Measurements from ENCODE around the gene DUSP8.
"Not testable (repeated sequence)": the region's sequence is repeated elsewhere in the genome, so short reads cannot be mapped to it uniquely, and the experiment has no call there.

The DUSP8 gene

DNA sequence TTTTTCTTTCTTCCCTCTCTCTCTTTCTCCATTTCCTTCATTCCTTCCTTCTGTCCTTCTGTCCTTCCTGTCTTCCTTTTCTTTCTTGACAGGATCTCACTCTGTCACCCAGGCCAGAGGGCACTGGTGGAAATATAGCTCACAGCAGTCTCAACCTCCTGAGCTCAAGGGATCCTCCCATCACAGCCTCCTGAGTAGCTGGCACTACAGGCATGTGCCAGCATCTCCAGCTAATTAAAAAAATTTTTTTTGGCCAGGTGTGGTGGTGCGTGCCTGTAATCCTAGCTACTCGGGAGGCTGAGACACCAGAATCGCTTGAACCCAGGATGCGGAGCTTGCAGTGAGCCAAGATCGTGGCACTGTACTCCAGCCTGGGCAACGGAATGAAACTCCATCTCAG lies 4.8 kb upstream of the DUSP8 start:
- Histone ChIP-seq H3K9ac (ENCODE audit: low read length) (no peak overlapping the region), H3K27me3 (ENCODE audit: low read length) (no peaks in the 10 kb centered on the region), H3K27ac (ENCODE audit: low read depth, low read length) (no peak overlapping the region), H3K9me3 (ENCODE audit: insufficient read depth, low read length) (no peaks in the 10 kb centered on the region), H3K79me2 (ENCODE audit: insufficient read depth, low read length) (no peaks in the 10 kb centered on the region), H3K4me3 (ENCODE audit: insufficient read depth, low read length, poor library complexity, severe bottlenecking) (no peak overlapping the region), H4K20me1 (ENCODE audit: low read depth, low read length) (no peaks in the 10 kb centered on the region), H3F3A (ENCODE audit: insufficient read depth) (no peaks in the 10 kb centered on the region), H3K4me2 (ENCODE audit: low read depth, low read length, poor library complexity, severe bottlenecking) (no peak overlapping the region), H2AFZ (ENCODE audit: low read depth, low read length, severe bottlenecking) (no peak overlapping the region), H3K9me2 (replicated peaks; ENCODE audit: insufficient read depth, low read length) (no peaks in the 10 kb centered on the region), H3K36me3 (ENCODE audit: low read length) (no peaks in the 10 kb centered on the region)
- TF ChIP-seq EZH2phosphoT487 (conservative IDR thresholded peaks at IDR 0.05; ENCODE audit: low read length), result no peak
- TF ChIP-seq, protein P1, sequence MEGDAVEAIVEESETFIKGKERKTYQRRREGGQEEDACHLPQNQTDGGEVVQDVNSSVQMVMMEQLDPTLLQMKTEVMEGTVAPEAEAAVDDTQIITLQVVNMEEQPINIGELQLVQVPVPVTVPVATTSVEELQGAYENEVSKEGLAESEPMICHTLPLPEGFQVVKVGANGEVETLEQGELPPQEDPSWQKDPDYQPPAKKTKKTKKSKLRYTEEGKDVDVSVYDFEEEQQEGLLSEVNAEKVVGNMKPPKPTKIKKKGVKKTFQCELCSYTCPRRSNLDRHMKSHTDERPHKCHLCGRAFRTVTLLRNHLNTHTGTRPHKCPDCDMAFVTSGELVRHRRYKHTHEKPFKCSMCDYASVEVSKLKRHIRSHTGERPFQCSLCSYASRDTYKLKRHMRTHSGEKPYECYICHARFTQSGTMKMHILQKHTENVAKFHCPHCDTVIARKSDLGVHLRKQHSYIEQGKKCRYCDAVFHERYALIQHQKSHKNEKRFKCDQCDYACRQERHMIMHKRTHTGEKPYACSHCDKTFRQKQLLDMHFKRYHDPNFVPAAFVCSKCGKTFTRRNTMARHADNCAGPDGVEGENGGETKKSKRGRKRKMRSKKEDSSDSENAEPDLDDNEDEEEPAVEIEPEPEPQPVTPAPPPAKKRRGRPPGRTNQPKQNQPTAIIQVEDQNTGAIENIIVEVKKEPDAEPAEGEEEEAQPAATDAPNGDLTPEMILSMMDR (IDR thresholded peaks at IDR 0.05; ENCODE audit: insufficient read depth, low read length, poor library complexity, severe bottlenecking), result no peak

DNA sequence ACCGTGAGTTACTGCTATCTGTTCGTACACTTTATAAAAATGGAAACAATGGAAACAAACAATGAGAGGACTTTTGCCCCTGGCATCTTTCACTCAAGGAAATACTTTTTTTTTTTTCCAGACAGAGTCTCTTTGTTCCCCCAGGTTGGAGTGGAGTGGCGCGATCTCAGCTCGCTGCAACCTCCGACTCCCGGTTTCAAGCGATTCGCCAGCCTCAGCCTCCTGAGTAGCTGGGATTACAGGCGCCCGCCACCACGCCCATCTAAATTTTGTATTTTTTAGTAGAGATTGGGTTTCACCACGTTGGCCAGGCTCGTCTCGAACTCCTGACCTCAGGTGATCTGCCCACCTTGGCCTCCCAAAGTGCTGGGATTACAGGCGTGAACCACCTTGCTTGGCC lies 3.7 kb upstream of the DUSP8 start:
- not testable (repeated sequence) for H3K9ac ChIP-seq (ENCODE audit: low read length); H3K36me3 ChIP-seq (ENCODE audit: low read length); H3K4me3 ChIP-seq (ENCODE audit: insufficient read depth, low read length, poor library complexity, severe bottlenecking); H3K79me2 ChIP-seq (ENCODE audit: insufficient read depth, low read length); H2AFZ ChIP-seq (ENCODE audit: low read depth, low read length, severe bottlenecking); H4K20me1 ChIP-seq (ENCODE audit: low read depth, low read length); H3F3A ChIP-seq (ENCODE audit: insufficient read depth); H3K4me2 ChIP-seq (ENCODE audit: low read depth, low read length, poor library complexity, severe bottlenecking); H3K9me2 ChIP-seq (replicated peaks; ENCODE audit: insufficient read depth, low read length); H3K27me3 ChIP-seq (ENCODE audit: low read length); H3K27ac ChIP-seq (ENCODE audit: low read depth, low read length); H3K9me3 ChIP-seq (ENCODE audit: insufficient read depth, low read length)

DNA sequence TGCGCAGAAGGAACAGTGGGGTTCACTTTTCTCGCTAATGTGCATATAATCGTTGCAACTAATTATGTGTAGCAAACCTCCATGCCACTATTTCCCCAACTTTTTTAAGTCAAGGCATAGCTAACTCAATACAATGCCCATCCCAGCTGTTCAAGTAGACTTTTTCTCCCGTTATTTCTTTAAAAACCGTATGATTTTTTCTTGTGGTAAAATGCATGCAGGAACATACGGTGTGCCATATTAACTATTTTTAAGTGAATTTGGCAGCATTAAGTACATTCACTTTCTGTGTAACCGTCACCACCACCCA lies 2.8 kb upstream of the DUSP8 start:
- Histone ChIP-seq H3K4me3 (ENCODE audit: insufficient read depth, low read length, poor library complexity, severe bottlenecking) (no peak overlapping the region), H4K20me1 (ENCODE audit: low read depth, low read length) (no peaks in the 10 kb centered on the region), H3K79me2 (ENCODE audit: insufficient read depth, low read length) (no peaks in the 10 kb centered on the region), H3K36me3 (ENCODE audit: low read length) (no peaks in the 10 kb centered on the region), H3K27ac (ENCODE audit: low read depth, low read length) (no peak overlapping the region), H3K4me2 (ENCODE audit: low read depth, low read length, poor library complexity, severe bottlenecking) (no peak overlapping the region), H3K9me3 (ENCODE audit: insufficient read depth, low read length) (no peaks in the 10 kb centered on the region), H3F3A (ENCODE audit: insufficient read depth) (no peaks in the 10 kb centered on the region), H3K27me3 (ENCODE audit: low read length) (no peaks in the 10 kb centered on the region), H3K9ac (ENCODE audit: low read length) (no peak overlapping the region), H2AFZ (ENCODE audit: low read depth, low read length, severe bottlenecking) (no peak overlapping the region), H3K9me2 (replicated peaks; ENCODE audit: insufficient read depth, low read length) (no peaks in the 10 kb centered on the region)
- TF ChIP-seq, protein P1 (IDR thresholded peaks at IDR 0.05; ENCODE audit: insufficient read depth, low read length, poor library complexity, severe bottlenecking), result no peak
- 0 out of 2 replicates have a peak, but pooled peaks have one; percentile 46 for TF ChIP-seq EZH2phosphoT487 (conservative IDR thresholded peaks at IDR 0.05; ENCODE audit: low read length)

DNA sequence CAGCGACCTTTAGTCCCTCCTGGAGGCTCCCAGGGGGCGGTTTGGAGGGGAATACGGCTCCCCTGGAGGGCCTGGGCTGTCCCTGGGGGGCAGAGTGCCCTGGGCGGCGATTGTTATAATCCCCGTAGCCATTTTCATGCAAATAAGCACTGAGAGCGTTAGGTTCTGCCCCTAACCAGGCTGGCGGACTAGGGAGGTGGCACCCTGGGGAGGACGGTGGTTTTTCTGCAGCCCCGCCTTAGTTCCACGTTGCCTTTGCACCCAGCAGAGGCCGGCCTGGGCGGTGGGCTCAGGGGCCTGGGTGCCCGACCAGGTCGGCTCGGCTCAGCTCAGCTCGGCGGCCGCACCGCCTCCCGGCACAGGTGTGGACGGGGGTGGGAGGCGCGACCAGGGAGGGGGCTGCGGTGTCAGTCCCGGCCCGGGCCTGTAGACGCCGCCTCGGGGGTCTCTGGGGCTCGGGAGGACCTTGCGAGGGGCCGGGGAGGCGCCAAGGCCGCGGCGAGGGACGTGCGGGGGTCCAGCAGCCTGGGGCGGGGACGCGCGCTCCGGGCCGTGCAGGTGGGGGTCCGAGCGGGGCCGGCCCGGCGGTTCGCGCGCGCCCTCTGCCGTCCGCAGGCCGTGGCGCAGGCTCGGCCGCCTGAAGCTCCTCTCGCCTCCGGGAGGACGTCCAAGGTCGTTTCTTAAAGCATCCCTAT lies 2.3 kb upstream of the DUSP8 start:
- no peaks in the 10 kb centered on the region for H4K20me1 ChIP-seq (ENCODE audit: low read depth, low read length)
- no peaks in the 10 kb centered on the region for H3K9me3 ChIP-seq (ENCODE audit: insufficient read depth, low read length)
- no peaks in the 10 kb centered on the region for H3K36me3 ChIP-seq (ENCODE audit: low read length)
- H3K4me3 ChIP-seq (ENCODE audit: insufficient read depth, low read length, poor library complexity, severe bottlenecking), result peak overlapping the region; percentile 47
- TF ChIP-seq EZH2phosphoT487 (conservative IDR thresholded peaks at IDR 0.05; ENCODE audit: low read length), result no peak
- TF ChIP-seq, protein P1 (IDR thresholded peaks at IDR 0.05; ENCODE audit: insufficient read depth, low read length, poor library complexity, severe bottlenecking), result peak; percentile 82
- no peaks in the 10 kb centered on the region for H3K27me3 ChIP-seq (ENCODE audit: low read length)
- H3K4me2 ChIP-seq (ENCODE audit: low read depth, low read length, poor library complexity, severe bottlenecking), result peak overlapping the region; percentile 68
- H3K79me2 ChIP-seq (ENCODE audit: insufficient read depth, low read length), result no peaks in the 10 kb centered on the region
- H3K9me2 ChIP-seq (replicated peaks; ENCODE audit: insufficient read depth, low read length), result no peaks in the 10 kb centered on the region
- no peaks in the 10 kb centered on the region for H3F3A ChIP-seq (ENCODE audit: insufficient read depth)
- no peak overlapping the region for H3K27ac ChIP-seq (ENCODE audit: low read depth, low read length)
- peak overlapping the region; percentile 32; the same call in 1 of the 2 replicates for H3K9ac ChIP-seq (ENCODE audit: low read length)
- H2AFZ ChIP-seq (ENCODE audit: low read depth, low read length, severe bottlenecking), result no peak overlapping the region

Data from SU-DHL-6 (cell line).